ENCODE data around the gene CHD1L. TPM values are rescaled to one million over a fixed set of nuclear protein-coding genes. Genes with fewer than 3 reads are reported as not detected.
A peak's percentile ranks its signal among the peaks of the same experiment; 100 is the strongest.

Gene CHD1L
- total RNA-seq, 1 donor from 2014 or later, result 85.5 TPM

DNA sequence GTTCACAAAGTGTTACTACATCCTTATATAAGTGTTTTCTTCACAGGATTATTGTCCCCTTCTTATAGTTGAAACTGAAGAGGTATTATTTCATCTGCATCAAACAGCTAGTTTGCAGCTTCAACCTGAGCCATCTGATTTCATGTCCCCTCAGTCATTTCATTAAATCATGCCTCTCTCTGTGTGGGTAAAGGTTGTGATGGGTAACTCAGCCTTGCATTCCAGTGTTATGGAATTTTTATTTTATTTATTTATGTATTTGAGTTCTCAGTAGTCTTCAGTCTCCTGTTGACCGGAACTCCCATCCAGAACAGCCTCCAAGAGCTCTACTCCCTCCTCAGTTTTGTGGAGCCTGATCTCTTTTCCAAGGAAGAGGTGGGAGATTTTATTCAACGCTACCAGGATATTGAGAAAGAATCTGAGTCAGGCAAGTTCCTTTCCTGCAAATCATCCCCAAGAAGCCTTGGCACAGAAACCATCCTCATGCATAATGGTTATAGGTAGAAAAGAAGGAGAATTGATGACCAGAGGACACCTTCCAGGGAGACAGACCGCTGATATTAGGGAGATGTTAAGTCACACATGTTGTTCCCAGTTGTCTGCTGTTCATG is 21.8 kb downstream of the CHD1L start:
- no peaks in the 10 kb centered on the region for H3K9me3 Mint-ChIP-seq
- TF ChIP-seq, protein P1, sequence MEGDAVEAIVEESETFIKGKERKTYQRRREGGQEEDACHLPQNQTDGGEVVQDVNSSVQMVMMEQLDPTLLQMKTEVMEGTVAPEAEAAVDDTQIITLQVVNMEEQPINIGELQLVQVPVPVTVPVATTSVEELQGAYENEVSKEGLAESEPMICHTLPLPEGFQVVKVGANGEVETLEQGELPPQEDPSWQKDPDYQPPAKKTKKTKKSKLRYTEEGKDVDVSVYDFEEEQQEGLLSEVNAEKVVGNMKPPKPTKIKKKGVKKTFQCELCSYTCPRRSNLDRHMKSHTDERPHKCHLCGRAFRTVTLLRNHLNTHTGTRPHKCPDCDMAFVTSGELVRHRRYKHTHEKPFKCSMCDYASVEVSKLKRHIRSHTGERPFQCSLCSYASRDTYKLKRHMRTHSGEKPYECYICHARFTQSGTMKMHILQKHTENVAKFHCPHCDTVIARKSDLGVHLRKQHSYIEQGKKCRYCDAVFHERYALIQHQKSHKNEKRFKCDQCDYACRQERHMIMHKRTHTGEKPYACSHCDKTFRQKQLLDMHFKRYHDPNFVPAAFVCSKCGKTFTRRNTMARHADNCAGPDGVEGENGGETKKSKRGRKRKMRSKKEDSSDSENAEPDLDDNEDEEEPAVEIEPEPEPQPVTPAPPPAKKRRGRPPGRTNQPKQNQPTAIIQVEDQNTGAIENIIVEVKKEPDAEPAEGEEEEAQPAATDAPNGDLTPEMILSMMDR (conservative IDR thresholded peaks at IDR 0.05), result no peak
- H3K36me3 Mint-ChIP-seq (ENCODE audit: low read depth), result peaks cover 42% of the 10 kb centered on the region
- peaks cover 10% of the 10 kb centered on the region for H3K4me1 Mint-ChIP-seq
- H3K27ac Mint-ChIP-seq (ENCODE audit: unreplicated experiment), result no peak overlapping the region
- no peaks in the 10 kb centered on the region for H3K27me3 Mint-ChIP-seq (ENCODE audit: low read depth)
- H3K4me3 Mint-ChIP-seq, result no peak overlapping the region
- no peak for DNase-seq (ENCODE audit: low read depth, low spot score)

DNA sequence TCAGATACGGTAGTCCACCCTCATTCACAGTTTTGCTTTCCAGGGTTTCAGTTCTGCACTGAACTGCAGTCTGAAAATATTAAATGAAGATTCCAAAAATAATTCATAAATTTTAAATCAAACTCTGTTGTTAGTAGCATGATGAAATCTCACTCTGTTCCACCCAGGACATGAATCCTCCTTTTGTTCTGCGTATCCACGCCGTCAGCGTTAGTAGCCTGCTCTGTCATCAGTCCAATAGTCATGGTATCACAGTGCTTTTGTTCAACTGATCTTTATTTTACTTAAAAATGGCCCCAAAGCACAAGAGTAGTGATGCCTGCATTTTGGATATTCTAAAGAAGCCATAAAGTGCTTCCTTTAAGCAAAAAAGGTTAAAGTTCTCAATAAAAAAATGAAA is 23.9 kb downstream of the CHD1L start:
- H3K9me3 Mint-ChIP-seq, result no peaks in the 10 kb centered on the region
- no peak overlapping the region for H3K4me3 Mint-ChIP-seq
- H3K27ac Mint-ChIP-seq (ENCODE audit: unreplicated experiment), result peak overlapping the region; percentile 24
- no peaks in the 10 kb centered on the region for H3K27me3 Mint-ChIP-seq (ENCODE audit: low read depth)
- TF ChIP-seq, protein P1 (conservative IDR thresholded peaks at IDR 0.05), result no peak
- H3K4me1 Mint-ChIP-seq, result peaks cover 9% of the 10 kb centered on the region
- peaks cover 28% of the 10 kb centered on the region for H3K36me3 Mint-ChIP-seq (ENCODE audit: low read depth)
- DNase-seq (ENCODE audit: low read depth, low spot score), result no peak

DNA sequence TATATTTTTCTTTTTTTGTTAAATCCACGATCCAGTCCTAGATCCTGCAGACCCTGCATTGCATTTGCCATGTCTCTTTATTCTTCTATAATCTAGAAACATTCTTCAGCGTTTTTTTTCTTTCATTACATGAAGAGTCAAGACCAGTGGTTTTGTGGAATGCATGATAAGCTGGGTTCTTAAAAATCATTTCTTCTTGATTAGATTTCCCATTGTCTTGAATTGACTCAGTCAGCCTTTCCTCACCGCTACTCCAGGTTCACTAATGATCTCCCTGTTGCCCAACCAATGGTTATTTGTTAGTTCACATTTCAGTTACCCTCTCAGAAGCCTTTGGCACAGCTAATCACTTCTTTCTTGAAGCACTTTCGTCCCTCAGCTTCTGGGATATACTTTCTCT is 25.2 kb downstream of the CHD1L start:
- no peaks in the 10 kb centered on the region for H3K27me3 Mint-ChIP-seq (ENCODE audit: low read depth)

DNA sequence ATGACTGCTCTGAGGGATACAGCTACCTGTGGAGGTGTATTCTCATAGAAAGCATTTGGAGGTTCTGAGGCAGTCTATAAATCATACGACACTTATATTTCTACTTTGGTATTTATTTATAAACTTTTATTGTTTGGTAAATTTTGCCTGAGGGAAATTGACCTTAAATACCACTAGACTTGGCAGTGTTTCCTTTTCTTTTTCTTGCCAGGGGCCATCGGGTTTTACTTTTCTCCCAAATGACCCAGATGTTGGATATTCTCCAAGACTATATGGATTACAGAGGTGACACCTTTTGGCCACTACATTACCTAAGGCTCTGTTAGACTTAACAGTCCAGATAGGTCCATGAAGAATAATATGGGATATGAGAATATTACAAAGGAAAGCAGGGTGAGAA is 28.2 kb downstream of the CHD1L start:
- H3K4me3 Mint-ChIP-seq, result no peak overlapping the region
- peaks cover 24% of the 10 kb centered on the region for H3K36me3 Mint-ChIP-seq (ENCODE audit: low read depth)
- peak overlapping the region; percentile 7 for H3K27ac Mint-ChIP-seq (ENCODE audit: unreplicated experiment)
- no peaks in the 10 kb centered on the region for H3K9me3 Mint-ChIP-seq
- TF ChIP-seq, protein P1 (conservative IDR thresholded peaks at IDR 0.05), result no peak
- H3K27me3 Mint-ChIP-seq (ENCODE audit: low read depth), result no peaks in the 10 kb centered on the region
- peaks cover 15% of the 10 kb centered on the region for H3K4me1 Mint-ChIP-seq
- no peak for DNase-seq (ENCODE audit: low read depth, low spot score)

More for the DNA sequence above, 25.2 kb downstream of the CHD1L start:
- TF ChIP-seq, protein P1 (conservative IDR thresholded peaks at IDR 0.05), result no peak
- peaks cover 9% of the 10 kb centered on the region for H3K4me1 Mint-ChIP-seq
- H3K27ac Mint-ChIP-seq (ENCODE audit: unreplicated experiment), result no peak overlapping the region
- DNase-seq (ENCODE audit: low read depth, low spot score), result no peak
- H3K36me3 Mint-ChIP-seq (ENCODE audit: low read depth), result peaks cover 23% of the 10 kb centered on the region
- no peaks in the 10 kb centered on the region for H3K9me3 Mint-ChIP-seq
- H3K4me3 Mint-ChIP-seq, result no peak overlapping the region

DNA sequence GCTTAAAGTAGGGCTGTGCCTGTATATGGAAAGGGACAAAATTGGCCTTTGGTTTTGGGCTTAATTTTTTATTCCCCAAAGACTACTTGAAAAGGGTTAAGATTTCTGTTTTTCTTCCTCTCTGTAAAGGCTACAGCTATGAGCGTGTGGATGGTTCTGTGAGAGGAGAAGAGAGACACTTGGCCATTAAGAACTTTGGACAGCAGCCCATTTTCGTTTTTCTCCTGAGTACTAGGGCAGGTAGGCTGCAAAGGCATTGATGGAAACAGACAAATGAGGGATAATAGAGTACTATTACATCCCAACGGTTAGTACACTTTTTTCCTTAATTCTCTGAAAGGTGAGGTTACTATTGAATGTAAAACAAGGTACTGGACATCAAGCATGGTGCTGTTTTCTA is 29.6 kb downstream of the CHD1L start:
- no peak overlapping the region for H3K4me3 Mint-ChIP-seq
- DNase-seq (ENCODE audit: low read depth, low spot score), result no peak
- H3K9me3 Mint-ChIP-seq, result no peaks in the 10 kb centered on the region
- no peak overlapping the region for H3K27ac Mint-ChIP-seq (ENCODE audit: unreplicated experiment)
- no peaks in the 10 kb centered on the region for H3K27me3 Mint-ChIP-seq (ENCODE audit: low read depth)
- TF ChIP-seq, protein P1 (conservative IDR thresholded peaks at IDR 0.05), result no peak
- peaks cover 25% of the 10 kb centered on the region for H3K36me3 Mint-ChIP-seq (ENCODE audit: low read depth)
- peaks cover 6% of the 10 kb centered on the region for H3K4me1 Mint-ChIP-seq

Data from neural crest cell (in vitro differentiated cells).